Eye (tissue), 1 donor: ENCODE data around the gene SNTG2.
A peak's percentile ranks its signal among the peaks of the same experiment; 100 is the strongest.

ENCODE experiments used
- DNase-seq: peaks from one replicate; pipeline ENCODE4 v3.0.0-alpha.2; 2015

SNTG2 gene

DNA sequence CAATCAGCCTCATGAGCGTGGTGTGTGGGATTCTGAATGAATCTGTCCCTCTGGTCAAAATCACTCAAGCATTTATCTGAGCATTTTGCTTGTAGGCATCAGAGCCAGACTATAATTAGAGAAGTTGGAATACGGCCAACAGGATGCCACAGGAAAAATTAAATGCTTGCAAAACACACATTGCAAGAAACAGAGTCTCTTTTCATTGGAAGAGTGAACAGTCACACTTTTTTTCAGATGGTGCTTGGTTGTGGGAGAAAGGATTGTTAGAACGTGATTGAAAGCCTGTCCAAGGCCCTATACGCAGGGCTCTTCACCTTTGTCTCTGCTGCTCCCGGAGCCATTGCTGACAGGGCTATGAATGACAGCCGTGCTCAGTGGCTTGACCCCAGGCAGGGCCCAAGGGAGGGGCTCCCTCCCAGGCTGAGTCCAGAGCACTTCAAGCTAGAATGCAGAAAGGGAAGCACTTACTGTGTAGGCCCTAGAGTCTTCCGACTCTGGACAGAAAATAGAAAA is 59.8 kb downstream of the SNTG2 start:
- peak; percentile 82 for DNase-seq

DNA sequence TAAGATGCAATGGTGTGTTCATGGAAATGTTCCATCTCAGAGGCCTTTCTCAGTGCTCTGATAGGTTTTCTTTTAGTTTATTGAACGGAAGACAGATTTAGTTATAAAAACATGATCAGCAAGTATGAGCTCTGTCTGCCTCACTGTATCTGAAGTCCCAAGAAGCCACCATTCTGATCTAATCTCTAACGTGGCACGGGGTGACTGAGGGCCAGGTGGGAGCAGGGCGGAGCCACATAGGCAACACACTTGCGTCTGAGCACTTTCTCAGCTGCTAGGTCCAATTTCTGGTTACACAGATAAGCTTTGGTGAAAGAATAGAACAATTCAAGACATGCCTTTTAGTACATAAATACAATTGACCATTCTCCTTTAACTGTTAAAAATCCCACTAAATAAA is 60.4 kb downstream of the SNTG2 start:
- DNase-seq: no peak

DNA sequence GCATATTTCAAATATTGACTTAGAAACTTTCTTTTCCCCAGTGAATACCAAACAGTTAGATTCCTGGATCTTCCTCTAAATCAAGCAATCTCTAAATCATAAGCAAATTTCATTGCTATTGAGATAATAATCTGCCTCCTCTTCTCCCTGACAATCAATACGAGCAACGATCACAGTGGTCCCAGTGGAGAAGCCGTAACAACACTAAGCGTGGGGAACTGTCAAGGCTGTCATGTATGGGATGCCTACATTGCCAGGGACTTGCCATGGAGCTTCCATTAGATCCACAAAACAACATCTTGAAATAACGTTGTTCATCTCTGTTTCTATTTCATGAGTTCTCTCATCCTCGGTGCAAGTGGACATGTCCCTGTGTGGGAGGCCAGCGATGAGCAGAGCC is 61.3 kb downstream of the SNTG2 start:
- DNase-seq: peak; percentile 34

DNA sequence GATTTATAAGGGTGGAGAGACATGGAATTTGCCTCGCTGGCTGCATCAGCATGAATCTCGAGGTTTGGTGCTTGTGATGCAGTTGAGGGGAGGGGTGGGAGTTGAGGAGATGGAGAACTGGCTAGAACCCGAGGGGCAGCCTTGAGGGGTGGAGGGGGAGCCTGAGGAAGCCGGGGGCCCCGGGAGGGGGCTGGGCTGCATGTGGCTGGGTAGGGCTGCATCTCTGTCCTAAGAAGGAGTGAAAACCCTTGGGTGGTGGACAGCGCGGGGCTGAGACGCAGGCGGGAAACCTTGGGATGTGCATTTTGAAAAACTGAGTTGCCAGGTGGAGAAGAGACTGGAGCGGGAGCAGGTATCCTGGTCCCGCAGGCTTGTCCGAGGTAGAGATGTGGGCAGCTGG is 64.2 kb downstream of the SNTG2 start:
- DNase-seq: no peak

DNA sequence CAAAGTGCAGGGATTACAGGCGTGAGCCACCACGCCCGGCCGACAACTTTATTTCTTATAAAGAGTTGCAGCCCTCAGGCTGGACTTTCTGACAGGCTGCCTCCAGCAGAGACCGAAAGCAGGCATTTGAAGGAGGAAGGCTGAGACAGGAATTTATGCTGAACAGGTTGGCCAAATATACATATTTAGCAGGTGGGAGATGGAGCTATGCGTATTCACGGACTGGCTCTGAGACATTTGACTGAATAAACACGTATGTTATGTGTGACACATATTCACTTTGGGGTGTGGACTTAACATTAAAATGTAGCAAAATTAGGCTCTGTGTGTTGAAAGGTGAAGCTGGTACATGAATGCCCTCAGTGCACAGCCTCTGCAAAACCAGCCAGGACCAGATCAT is 65.9 kb downstream of the SNTG2 start:
- no peak for DNase-seq

- DNase-seq: no peak
Observed at GRCh38 chr2:1017827-1018226, 67.2 kb downstream of the SNTG2 start.

DNA sequence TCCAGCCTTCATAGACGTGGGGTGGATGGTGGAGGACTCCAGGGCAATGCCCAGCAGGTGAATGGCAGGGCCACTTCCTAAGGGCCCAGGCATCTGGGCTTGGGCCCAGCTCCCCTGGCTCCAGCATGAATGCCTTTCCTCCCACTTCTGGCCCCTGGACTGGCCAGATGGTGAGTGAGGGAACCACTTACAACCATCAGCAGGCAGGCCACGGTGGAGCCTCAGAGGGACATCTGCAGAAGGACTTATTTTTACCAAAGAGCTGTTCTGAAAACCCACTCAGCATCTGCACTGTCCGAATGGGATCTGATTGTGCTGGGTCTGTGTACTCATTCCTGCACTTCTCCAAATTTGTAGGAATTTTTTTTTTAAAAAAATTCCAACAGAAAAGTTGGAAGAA is 69.6 kb downstream of the SNTG2 start:
- DNase-seq: no peak

DNA sequence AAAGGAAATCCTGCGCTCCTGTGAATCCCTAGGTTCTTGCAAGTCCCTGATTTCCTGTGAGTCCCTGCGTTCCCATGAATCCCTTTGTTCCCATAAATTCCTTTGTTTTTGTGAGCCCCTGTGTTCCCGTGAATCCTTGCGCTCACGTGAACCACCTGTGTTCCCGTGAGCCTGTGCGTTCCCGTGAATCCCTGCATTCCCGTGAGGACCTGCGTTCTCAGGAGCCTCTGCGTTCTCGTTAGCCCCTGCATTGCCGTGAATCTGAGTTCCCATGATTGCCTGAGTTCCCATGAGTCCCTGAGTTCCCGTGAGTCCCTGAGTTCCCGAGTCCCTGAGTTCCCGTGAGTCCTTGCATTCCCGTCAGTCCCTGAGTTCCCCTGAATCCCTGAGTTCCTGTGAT is 71.5 kb downstream of the SNTG2 start:
- DNase-seq: no peak

GRCh38 chr2:1024981-1025380 is 74.3 kb downstream of the SNTG2 start:
- DNase-seq: no peak

DNA sequence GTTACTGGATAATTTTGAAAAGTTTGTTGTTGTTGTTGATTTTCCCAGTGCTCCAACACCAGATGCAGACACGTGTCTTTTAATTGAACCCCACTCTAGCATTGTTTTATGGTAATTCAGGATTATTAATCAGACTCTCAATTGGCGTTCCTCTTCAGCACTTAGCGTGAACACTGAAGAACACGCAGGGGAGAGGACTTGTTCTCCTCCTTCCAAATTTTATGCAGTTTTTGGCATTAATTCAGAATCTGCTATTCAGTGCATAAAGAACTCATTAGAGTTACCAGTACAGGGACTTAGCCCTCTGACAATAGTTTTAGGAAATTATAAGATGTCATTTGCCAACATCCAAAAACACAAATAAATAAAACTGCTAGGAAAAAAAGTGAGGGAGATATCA is 75.5 kb downstream of the SNTG2 start:
- no peak for DNase-seq

DNA sequence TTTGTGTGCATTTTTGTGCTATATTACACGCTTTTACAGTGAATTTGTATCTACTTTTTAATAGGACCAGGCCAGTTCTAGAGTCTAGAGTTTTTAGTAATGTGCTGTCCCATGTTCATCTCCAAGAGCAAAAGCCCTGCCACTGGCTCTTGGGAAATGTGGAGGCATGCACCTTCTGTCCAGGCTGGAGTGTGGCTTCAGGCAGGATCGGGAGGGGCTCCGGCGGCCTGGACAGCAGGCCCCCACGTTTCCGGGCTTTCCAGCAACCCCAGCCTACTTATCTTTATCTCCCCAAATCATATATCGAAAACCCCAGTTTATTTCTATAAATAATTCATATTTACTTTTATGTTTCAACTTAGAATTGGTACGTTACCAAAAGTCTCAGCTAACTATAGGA is 78.2 kb downstream of the SNTG2 start:
- no peak for DNase-seq

DNA sequence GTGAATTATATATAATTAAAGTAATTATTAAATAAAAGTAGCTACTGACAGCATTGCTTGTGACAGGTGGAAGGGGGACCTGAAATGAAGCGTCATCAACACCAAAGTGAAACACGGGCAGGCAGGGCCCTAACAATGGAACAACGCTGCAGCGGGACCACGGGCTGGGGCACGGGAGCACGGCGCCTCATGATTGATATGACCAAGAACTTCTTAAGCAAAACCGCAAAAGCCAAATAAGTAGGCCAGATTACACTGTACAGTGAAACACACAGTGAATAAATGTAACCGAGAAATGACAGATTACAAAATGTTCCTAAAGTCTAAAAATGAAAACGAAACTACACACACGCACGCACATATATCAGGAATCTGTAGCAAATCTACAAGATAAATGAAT is 81.4 kb downstream of the SNTG2 start:
- DNase-seq: no peak

DNA sequence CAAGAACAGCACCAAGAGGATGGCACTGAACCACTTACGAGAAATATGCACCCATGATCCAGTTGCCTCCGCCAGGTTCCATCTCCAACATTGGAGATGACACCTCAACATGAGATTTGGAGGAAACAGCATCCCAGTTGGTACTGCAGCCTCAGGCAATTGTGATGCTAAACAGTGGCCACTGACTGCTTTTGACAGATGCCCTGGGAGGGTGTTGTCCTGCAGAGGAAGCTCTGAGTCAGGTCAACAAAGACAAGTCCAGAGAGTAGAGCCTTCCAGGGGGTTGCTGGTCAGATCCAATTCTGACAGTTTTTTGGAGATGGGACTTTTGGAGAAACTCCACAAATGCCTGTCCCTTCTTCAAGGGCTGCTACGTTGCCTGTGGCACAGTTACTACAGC is 82.4 kb downstream of the SNTG2 start:
- DNase-seq: no peak

DNA sequence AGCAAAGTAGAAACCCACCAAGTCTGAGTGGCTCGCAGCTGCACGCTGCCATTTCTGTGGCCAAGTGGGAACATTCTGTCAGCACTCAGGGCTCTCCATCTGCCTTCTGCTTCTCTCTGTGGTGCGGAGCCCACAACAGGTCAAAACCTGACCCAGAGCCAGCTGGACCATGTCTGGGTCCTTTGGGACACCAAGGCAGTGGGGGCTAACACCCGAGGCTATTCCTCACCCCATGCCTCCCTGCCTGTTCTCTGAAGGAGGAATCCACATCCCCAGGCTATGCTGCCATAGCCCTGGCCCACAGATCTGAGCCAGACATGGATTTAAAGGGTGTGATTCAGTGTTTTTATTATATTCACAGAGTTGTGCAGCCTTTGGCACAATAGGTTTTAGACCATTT is 86.4 kb downstream of the SNTG2 start:
- no peak for DNase-seq

DNA sequence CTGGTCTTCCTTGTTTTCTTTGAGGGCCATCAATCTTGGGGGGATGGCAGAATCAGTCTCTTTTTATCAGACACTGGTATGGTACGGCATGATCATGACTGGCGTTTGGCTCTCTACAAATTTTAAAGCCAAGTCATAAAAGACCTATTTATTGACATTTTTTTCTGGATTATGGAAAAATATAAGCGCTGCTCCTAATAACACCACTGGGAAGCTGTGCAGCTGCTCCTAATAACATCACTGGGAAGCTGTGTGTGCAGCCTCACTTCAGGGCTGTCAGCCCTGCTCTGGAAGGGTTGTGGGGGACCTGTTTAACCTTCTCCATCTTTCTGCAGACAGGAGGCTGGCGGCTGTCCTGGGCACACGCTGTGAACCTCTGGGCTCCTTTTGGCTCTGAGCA is 88.9 kb downstream of the SNTG2 start:
- no peak for DNase-seq

- no peak for DNase-seq
Observed at GRCh38 chr2:1041012-1041805, 90.6 kb downstream of the SNTG2 start.

- DNase-seq: no peak
Observed at GRCh38 chr2:1045109-1045508, 94.5 kb downstream of the SNTG2 start.

DNA sequence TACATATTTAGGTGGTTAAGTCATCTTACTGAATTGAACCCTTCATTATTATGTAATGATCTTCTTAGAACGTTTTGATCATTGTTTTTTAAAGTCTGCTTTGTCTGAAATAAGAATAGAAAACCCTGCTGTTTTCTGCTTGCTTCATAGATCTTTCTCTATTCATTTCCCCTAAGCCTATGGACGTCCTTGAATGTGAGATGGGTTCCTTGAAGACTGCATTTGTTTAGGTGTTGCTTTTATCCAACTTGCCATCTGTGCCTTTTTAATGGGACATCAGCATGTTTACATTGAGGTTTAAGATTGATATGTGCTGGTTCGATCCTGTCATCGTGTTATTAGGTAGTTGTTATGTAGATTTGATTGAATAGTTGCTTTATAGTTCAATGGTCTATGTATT is 95.4 kb downstream of the SNTG2 start:
- no peak for DNase-seq

DNA sequence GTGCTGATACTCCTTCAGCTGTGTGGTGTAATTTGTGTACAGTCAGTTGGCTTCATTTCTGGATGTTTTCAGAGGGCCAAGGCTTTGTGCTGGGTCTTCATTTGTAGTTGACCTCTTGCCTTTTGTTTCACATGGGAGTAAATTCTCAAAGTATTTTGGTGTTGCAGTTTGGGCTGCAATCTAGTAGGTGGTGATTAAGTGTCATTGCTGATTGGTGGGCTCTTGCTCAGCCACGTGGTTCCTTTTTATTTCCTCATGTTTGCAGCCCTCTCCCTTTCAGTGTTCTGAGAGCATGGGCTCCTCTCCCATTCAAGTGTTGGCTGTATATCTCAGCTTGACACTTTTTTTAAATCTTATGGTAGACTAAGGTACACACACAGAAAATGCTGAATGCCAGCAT is 96.8 kb downstream of the SNTG2 start:
- no peak for DNase-seq

GRCh38 chr2:1049691-1050090 is 99.0 kb downstream of the SNTG2 start:
- DNase-seq: no peak

DNA sequence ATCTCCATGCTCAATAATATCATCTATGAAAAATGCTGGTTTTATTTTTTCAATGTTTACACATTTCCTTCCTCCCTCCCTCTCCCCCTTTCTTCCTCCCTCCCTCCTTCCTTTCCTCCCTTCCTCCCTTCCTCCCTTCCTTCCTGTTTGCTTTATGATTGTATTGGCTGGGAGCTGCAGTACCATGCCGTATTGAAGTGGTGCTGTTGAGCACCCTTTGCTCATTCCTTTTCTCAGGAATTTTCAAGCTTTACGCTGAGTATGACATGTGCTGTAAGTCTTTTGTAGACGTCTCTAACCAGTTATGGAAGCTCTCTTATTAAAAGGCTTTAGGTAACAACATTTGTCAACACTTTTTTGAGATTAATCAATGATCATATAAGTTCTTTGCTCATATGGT is 100.4 kb downstream of the SNTG2 start:
- no peak for DNase-seq

- no peak for DNase-seq
Observed at GRCh38 chr2:1052771-1053191, 102.1 kb downstream of the SNTG2 start.

GRCh38 chr2:1053786-1054185 is 103.1 kb downstream of the SNTG2 start:
- no peak for DNase-seq

- no peak for DNase-seq
Observed at GRCh38 chr2:1054399-1054798, 103.8 kb downstream of the SNTG2 start.

DNA sequence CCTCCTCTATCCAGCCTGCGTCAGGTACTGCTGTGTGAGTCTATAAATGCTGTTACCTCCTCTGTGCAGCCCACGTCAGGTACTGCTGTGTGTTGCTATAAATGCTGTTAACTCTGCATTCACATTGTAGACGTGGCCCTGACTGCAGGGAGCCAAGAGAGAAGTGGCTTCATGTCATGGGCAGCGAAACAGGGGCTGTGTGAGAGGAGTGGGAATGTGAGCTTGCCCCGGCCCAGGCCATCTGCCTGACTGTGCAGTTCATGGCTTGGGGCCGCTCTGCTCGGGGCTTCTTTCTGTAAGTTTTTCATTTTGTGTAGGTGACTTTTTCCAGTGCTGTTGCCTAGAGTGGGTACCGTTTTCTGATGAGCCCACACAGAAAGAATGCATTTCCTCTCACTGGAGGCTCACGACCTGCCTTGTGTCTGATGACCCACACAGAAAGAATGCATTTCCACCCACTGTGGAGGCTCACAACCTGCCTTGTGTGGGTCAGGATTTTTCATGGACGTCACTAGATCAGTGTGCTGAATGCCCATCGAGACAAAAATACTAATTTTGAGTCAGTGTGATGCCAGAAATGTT is 104.5 kb downstream of the SNTG2 start:
- DNase-seq: no peak
